ENCODE data around the gene PARVG.

DNA sequence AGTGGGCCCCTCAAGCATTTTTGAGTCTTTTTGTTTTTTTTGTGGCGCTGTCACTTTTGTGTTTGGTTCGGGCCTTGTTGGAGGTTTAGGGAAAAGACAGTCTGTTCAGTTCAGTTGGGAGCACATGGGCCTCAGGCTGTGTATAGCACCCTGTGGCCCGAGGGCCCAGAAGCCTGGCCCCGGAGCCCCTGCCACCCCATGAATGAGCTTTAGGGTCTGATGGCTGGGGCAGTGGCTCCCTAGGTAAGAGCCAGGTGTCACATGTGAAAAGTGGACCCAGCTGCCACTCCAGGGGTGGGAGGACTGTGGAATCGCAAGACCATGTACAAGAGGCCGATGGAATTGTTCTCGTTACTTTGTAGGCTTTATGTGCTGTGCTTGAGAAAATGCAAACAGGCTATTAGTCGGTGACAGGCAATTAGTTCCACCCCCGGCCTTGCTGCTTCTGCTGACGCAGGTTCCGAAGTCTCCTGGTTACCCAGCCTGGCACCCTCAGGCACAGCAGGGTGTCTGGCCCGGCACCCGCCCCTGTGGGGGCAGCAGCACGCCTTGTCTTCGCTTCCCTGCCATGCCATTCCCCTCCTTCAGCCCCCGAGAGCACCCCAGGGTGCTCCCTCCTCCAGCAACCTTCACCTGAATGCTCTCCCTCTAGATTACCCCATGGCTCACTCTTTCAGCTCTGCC, 38.2 kb upstream of the PARVG start:
- TF ChIP-seq, protein P1, sequence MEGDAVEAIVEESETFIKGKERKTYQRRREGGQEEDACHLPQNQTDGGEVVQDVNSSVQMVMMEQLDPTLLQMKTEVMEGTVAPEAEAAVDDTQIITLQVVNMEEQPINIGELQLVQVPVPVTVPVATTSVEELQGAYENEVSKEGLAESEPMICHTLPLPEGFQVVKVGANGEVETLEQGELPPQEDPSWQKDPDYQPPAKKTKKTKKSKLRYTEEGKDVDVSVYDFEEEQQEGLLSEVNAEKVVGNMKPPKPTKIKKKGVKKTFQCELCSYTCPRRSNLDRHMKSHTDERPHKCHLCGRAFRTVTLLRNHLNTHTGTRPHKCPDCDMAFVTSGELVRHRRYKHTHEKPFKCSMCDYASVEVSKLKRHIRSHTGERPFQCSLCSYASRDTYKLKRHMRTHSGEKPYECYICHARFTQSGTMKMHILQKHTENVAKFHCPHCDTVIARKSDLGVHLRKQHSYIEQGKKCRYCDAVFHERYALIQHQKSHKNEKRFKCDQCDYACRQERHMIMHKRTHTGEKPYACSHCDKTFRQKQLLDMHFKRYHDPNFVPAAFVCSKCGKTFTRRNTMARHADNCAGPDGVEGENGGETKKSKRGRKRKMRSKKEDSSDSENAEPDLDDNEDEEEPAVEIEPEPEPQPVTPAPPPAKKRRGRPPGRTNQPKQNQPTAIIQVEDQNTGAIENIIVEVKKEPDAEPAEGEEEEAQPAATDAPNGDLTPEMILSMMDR (IDR thresholded peaks at IDR 0.05 in 2 of 3, conservative IDR thresholded peaks at IDR 0.05 in 1 of 3; ENCODE audit: insufficient read depth in 2 of 3, low read depth in 1 of 3, low read length in 3 of 3), result no peak
- TF ChIP-seq HCFC1 (IDR thresholded peaks at IDR 0.05; ENCODE audit: low read depth, low read length) (no peak), NCOA1 (IDR thresholded peaks at IDR 0.05; ENCODE audit: low read depth) (no peak), NR1H2 (CRISPR knock-in tag; IDR thresholded peaks at IDR 0.05) (no peak), PYGO2 (tag; IDR thresholded peaks at IDR 0.05) (no peak), EP300 (IDR thresholded peaks at IDR 0.05; ENCODE audit: low read length) (no peak), NR2F6 (CRISPR knock-in tag; IDR thresholded peaks at IDR 0.05) (no peak), CHD4 (IDR thresholded peaks at IDR 0.05; ENCODE audit: insufficient read depth, insufficient replicate concordance, low read depth, low read length, poor library complexity, severe bottlenecking) (no peak), CEBPB (tag; IDR thresholded peaks at IDR 0.05) (no peak), FOXA3 (CRISPR knock-in tag; conservative IDR thresholded peaks at IDR 0.05 in 1 of 2, IDR thresholded peaks at IDR 0.05 in 1 of 2) (no peak), BDP1 (IDR thresholded peaks at IDR 0.05; ENCODE audit: insufficient read depth, insufficient read length) (no peak)
- TF ChIP-seq, protein P2, sequence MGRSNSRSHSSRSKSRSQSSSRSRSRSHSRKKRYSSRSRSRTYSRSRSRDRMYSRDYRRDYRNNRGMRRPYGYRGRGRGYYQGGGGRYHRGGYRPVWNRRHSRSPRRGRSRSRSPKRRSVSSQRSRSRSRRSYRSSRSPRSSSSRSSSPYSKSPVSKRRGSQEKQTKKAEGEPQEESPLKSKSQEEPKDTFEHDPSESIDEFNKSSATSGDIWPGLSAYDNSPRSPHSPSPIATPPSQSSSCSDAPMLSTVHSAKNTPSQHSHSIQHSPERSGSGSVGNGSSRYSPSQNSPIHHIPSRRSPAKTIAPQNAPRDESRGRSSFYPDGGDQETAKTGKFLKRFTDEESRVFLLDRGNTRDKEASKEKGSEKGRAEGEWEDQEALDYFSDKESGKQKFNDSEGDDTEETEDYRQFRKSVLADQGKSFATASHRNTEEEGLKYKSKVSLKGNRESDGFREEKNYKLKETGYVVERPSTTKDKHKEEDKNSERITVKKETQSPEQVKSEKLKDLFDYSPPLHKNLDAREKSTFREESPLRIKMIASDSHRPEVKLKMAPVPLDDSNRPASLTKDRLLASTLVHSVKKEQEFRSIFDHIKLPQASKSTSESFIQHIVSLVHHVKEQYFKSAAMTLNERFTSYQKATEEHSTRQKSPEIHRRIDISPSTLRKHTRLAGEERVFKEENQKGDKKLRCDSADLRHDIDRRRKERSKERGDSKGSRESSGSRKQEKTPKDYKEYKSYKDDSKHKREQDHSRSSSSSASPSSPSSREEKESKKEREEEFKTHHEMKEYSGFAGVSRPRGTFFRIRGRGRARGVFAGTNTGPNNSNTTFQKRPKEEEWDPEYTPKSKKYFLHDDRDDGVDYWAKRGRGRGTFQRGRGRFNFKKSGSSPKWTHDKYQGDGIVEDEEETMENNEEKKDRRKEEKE (IDR thresholded peaks at IDR 0.05; ENCODE audit: borderline replicate concordance in 1 of 2, control insufficient read depth in 1 of 2, low read depth in 2 of 2, low read length in 1 of 2), result no peak
- TF ChIP-seq, protein P3, sequence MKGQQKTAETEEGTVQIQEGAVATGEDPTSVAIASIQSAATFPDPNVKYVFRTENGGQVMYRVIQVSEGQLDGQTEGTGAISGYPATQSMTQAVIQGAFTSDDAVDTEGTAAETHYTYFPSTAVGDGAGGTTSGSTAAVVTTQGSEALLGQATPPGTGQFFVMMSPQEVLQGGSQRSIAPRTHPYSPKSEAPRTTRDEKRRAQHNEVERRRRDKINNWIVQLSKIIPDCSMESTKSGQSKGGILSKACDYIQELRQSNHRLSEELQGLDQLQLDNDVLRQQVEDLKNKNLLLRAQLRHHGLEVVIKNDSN (CRISPR knock-in tag; IDR thresholded peaks at IDR 0.05), result no peak

Measured in K562 (cell line).